Hematopoietic multipotent progenitor cell treated with erythropoietin and hydrocortisone succinate and interleukin-3 and kit ligand, for 8 days (in vitro differentiated cells): Measurements from ENCODE around the gene PSME4.
"Not testable (repeated sequence)": the region's sequence is repeated elsewhere in the genome, so short reads cannot be mapped to it uniquely, and the experiment has no call there.

Experiments
- DNase-seq: peaks from one replicate; pipeline ENCODE4 v3.0.0-alpha.2; 2015

PSME4 gene

GRCh38 chr2:53841651-53842050, 129.1 kb downstream of the PSME4 start:
- DNase-seq = not testable (repeated sequence)

DNA sequence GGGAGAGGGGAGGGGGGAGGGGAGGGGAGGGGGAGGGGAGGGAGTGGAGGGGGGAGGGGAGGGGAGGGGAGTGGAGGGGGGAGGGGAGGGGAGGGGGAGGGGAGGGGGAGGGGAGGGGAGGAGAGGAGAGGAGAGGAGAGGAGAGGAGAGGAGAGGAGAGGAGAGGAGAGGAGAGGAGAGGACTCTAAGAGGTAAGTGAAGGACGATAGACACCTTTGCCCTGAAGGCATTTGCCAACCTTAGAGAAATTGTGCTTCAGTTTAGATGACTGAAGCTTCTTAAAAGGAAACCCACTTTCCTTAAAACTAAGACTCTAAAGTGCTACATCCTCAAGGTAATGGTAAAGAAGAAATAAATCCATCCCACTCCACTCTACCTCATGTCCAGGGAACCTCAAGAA, 130.2 kb downstream of the PSME4 start:
- DNase-seq = no peak

GRCh38 chr2:53829980-53830290, 140.9 kb downstream of the PSME4 start:
- not testable (repeated sequence) for DNase-seq

GRCh38 chr2:53829273-53829979, 141.4 kb downstream of the PSME4 start:
- DNase-seq = no peak

GRCh38 chr2:53828331-53828730, 142.5 kb downstream of the PSME4 start:
- DNase-seq = no peak

DNA sequence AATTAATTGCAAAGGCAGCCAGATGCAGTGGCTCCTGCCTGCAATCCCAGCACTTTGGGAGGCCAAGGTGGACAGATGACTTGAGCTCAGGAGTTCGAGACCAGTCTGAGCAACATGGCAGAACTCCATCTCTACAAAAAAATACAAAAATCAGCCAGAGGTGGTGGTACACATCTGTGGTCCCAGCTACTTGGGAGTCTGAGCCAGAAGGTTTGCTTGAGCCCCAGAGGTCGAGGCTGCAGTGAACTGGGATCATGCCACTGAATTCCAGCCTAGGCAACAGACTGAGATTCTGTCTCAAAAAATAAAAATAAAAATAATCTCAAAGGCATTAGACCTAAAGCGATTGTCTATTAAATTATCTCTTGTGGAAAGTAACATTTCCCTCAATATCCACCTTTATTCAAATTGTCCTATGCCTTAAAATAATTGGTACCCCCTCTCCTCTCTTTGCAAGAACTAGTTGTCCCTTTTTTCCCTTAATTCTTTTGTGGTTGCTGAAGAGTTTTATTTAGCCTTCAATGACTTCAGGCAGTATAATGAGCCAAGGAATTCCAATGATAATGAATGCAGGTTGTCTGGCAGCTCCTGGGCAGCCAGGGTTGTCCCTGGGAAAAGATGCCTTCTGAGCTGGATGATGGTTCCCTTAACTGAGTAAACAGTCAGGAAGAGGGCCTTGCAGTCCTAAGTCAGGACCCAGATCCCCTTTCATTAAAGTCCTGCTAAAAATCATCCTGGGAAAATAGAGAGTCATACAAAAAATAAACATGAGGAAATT, 143.2 kb downstream of the PSME4 start:
- no peak for DNase-seq

DNA sequence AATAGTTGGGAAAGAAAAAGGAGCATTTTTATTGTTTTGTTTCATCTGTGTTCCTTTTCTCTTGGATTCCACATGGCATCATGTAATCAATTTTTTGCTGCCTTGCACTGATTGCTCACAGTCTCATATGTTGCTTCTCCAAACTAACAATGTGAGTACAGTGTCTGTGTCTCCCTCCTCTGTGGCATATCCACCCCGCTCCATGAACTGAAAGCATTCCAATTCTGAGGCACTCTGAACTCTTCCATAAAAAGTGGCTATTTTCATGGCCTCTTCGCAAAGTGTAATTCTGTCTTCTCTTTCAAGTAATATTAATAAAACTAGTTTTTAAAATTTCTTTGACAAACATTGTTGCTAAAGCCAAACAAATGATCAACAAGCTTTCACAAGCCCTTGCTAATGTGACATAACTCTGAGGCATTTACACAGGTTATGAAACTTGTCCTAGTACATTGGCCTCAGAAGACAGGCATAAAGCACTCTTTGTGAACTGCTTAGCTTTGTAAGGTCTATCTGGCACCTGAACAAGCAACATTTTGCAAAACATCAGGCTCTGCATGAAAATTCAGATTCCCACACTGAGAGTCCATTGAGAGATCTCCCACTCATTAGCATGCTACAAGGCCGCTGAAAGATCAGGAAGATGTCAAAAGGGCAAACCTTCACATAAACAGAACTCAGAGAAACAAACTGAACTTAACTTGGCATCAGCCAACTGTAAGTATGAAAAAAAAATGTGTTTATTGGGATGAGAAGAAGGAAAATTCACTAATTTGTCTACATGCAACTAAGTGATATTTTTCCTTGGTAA, 144.0 kb downstream of the PSME4 start:
- no peak for DNase-seq

DNA sequence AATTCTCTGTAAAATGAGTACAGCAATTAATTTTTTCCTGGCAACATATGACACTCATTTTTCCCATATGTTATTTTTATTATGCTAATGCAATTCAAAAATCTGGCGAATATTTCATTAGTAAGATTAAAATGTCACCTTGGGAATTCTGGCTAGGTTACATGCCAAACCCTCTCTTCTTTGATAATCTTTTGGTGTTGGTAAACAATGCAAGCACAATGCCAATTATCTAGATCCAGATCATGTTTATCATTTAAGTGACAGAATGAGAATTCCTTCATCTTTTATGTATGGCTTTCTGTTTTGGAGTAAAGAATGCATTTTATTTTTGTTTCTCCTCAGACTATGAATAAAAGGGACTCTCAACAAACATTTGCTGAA, 144.8 kb downstream of the PSME4 start:
- DNase-seq = no peak

GRCh38 chr2:53823639-53824038, 147.2 kb downstream of the PSME4 start:
- DNase-seq = peak; percentile 50

GRCh38 chr2:53821810-53822209, 149.0 kb downstream of the PSME4 start:
- DNase-seq = no peak

GRCh38 chr2:53820711-53821110, 150.1 kb downstream of the PSME4 start:
- DNase-seq = no peak

GRCh38 chr2:53820048-53820447, 150.7 kb downstream of the PSME4 start:
- DNase-seq = no peak

- DNase-seq = no peak
Measured at GRCh38 chr2:53819634-53820033, 151.2 kb downstream of the PSME4 start.

- DNase-seq = no peak
Measured at GRCh38 chr2:53818854-53819435, 151.8 kb downstream of the PSME4 start.
